Stimulated activated CD8-positive, alpha-beta memory T cell treated with anti-CD3 and anti-CD28 coated beads, Interleukin-4, amount 100 ng/mL, for 24 hours (primary cell): ENCODE results near the gene UNC93B1.

Experiments
- DNase-seq: peaks from one replicate; pipeline ENCODE4 v3.0.0-alpha.2; 2020; ENCODE audit warnings: low read depth

UNC93B1 gene, protein sequence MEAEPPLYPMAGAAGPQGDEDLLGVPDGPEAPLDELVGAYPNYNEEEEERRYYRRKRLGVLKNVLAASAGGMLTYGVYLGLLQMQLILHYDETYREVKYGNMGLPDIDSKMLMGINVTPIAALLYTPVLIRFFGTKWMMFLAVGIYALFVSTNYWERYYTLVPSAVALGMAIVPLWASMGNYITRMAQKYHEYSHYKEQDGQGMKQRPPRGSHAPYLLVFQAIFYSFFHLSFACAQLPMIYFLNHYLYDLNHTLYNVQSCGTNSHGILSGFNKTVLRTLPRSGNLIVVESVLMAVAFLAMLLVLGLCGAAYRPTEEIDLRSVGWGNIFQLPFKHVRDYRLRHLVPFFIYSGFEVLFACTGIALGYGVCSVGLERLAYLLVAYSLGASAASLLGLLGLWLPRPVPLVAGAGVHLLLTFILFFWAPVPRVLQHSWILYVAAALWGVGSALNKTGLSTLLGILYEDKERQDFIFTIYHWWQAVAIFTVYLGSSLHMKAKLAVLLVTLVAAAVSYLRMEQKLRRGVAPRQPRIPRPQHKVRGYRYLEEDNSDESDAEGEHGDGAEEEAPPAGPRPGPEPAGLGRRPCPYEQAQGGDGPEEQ

DNA sequence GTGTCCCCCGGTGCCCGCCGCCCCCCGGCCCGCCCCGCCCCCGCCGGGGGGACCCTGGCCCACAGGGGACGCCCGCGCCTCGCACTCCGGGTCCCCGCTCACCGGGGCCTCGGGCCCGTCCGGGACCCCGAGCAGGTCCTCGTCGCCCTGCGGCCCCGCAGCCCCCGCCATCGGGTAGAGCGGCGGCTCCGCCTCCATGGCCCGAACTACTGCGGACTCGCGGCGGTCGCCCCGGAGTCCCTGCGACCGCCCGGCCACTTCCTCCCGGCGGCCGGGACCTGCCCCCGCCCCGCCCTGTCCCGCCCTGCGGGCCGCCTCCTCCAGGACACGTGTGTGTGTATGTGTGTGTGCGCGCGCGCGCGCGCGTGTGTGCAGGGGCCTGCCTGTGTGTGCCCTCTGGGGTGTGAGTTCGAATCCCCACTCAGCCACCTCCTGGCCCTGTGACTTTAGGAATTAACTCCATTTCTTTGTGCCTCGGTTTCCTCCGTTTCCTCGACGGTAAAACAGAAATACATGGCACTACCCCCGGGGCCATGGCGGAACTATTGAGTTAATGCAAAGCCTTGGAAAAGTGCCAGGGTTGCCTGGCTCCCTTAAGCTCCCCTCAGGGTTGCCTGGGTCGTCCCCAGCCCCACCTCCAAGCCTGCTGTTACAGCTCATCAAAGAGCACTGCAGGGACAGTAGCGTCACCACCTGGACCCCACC is at the start of gene UNC93B1:
Gene UNC93B1, minus strand, starts transcription at position 252 of the 705 bp plus-strand sequence. Its CDS starts 54 bp downstream, at position 198.
- peak; percentile 72 for DNase-seq

DNA sequence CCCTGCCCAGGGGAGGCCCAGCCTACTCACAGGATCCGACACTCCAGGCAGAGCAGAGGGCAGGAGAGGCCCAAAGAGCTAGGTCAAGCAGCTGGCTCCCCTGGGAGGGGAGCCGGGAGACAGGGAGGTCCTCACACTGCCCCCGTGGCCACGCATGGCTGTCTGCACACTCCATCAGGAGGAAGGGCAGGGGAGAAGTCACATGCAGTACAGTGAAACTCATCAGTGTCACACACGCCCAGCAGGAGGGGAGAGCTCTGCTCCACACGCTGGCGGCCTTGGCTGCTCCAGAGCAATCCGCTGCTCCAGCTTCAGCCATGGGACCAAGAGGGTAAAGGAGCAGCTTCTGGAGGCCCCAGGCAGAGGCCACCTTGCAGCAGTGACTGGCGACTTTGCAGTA is 49.2 kb upstream of the UNC93B1 start:
- DNase-seq, result no peak

DNA sequence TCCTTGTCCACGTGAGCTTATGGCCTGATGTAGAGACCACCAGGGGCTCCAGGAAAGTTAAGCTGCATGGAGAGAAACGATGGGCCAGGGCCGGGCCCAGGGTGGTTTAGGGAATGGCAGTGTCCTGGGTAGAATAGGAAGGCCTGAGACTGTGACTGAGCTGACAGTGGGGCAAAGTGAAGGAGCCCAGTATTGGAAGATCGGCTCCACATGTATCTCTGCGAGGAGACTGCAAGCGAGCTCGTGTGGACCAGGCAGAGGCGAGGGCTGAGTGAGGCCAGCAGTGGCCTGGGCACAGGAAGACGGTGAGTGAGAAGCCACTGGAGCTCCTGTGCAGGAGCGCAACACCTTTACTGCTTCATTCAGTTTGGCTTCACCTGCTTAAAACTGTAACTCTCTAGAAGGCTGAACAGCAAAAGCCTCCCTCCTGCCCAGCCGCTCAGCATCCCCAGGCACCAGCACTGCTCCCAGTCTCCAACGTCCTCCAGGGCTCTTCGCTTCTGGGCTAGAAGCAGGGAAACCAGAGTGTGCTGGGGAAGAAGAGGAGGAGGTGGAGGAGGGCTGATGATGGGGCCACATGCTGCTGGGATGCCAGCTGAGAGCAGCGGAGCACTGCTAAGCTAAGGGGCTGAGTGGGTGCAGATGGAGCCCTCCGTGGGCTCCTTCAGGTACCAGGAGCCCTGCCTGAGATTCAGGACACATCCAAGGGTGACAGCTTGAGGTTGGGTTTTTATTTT is 48.4 kb upstream of the UNC93B1 start:
- DNase-seq, result no peak

DNA sequence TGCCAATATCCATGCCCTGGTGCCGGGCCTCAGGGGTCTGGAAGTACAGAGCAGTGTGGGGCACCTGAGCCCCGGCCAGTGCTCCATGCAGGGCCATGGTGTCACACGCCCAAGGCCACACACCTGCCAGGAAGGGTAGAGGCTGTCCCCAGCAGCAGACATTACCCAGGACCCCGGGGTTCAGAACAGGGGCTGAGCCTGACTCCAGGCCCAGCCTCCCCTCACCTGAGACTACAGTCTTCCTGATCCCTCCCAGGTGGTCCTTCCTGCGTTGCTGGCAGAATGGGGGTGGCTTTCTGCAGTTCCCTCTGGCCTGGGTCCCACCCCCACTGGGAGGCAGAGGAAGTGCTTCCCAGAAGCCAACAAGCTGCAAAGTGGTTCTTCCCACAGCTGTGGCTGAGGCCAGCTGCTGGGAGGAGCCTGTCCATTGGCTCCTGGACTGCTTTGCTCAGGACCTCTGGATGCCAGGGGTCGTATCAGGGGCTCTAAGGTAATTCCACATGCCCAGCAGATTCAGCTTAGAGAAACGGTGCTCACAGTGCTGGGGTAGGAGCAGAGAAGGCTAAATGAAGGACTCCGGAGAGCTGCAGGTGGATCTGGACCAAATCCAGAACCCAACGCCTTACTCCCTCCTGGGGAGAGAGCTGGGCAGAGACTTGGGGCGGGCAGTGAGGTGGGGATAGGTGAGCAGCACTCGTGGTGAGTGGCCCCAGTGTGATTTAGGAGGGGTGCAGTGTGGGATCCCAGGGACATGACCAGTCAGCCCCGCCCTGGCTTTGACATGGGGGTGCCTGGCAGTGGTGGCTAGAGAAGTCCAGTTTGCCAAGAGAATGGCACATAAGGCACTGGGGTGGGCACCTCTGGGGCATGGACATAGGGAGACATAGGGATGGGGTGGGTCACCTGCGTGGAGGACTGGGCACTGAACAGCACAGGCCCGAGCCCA is 47.6 kb upstream of the UNC93B1 start:
- DNase-seq, result no peak

DNA sequence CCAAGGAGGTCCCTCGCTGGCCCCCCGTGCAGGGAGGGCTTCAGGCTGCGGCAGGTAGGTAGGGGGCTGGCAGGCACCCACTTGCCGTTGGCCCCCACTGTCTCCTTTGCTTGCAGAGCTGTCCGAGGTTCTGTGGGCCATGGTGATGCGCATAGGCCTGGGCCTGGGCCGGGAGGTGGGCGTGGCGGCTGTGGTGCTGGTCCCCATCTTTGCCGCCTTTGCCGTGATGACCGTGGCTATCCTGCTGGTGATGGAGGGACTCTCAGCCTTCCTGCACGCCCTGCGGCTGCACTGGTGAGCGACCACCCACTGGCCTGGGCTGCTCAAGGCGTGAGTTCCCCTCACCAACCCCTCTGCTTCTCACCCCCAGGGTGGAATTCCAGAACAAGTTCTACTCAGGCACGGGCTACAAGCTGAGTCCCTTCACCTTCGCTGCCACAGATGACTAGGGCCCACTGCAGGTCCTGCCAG is 46.5 kb upstream of the UNC93B1 start:
- no peak for DNase-seq

DNA sequence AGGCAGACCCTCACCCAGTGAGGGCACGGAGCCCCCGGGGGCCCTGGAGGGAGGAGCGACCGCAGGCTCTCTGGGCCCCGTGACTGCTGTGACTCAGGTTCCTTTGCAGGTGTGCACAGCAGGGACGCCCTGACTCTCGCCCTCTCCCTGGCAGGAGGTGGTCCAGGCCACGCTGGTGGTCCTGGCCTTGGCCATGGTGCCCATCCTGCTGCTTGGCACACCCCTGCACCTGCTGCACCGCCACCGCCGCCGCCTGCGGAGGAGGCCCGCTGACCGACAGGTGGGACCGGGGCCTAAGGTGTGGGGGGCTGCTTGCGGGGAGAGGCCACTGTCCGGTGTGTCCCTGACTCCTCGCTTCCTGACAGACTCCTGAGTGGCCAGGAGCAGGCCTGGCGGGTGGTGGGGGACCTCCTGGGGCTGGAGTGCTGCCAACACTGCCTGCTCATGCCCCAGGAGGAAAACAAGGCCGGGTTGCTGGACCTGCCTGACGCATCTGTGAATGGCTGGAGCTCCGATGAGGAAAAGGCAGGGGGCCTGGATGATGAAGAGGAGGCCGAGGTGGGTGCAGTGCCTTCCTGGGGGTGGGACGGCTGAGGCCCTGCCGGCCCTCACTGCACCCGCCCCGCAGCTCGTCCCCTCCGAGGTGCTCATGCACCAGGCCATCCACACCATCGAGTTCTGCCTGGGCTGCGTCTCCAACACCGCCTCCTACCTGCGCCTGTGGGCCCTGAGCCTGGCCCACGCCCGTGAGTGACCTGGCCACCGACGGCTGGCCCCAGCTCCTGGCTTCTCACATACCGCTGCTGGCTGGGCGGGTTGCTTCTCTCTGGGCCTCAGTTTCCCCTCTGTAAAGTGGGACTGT is 45.8 kb upstream of the UNC93B1 start:
- no peak for DNase-seq

DNA sequence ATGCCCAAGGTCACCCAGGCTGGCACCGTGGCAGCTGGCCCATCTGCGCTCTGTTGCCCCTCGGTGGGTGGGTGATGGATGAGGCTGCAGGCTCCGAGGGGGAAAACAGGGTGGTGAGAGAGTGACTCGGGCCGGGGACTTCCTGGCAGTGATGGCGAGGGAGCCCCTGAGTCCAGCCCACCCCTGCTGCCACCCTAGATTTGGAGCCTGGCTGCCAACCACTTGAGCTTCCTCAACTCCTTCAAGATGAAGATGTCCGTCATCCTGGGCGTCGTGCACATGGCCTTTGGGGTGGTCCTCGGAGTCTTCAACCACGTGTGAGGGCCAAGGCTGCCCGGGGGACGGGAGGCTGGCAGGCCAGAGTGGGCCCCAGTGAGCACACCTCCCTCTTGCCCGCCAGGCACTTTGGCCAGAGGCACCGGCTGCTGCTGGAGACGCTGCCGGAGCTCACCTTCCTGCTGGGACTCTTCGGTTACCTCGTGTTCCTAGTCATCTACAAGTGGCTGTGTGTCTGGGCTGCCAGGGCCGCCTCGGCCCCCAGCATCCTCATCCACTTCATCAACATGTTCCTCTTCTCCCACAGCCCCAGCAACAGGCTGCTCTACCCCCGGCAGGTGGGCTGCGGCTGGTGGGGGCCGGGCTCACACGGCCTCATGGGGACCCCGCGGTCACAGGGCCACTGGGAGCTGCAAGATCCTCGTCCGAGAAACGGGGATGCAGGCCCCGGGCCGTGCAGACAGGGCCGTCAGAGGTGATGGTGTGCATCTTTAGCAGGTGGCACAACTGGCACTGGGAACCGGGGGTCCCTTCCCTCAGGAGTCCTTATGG is 45.0 kb upstream of the UNC93B1 start:
- DNase-seq, result no peak

DNA sequence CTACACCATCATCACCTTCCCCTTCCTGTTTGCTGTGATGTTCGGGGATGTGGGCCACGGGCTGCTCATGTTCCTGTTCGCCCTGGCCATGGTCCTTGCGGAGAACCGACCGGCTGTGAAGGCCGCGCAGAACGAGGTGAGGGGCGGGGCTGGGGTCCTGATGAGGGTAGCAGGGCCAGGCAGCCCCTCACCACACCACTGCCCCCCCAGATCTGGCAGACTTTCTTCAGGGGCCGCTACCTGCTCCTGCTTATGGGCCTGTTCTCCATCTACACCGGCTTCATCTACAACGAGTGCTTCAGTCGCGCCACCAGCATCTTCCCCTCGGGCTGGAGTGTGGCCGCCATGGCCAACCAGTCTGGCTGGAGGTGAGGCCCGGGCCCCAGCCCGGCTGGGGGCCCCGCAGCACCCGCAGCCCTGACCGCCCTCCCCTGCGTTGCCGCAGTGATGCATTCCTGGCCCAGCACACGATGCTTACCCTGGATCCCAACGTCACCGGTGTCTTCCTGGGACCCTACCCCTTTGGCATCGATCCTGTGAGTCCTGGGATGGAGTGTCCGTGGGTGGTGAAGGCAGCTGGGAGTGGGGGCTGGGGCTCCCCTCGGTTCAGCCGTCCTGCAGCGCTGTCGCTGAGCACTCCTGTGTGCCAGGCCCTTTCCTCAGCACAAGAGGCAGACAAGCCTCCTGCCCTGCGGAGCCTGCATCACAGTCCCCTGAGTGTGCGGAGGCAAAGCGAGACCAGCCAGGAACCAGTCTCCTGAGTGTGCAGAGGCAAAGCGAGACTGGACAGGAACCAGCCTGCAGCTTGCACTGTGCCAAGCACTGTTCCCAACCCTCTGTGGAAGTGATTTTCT is 43.8 kb upstream of the UNC93B1 start:
- DNase-seq, result no peak

DNA sequence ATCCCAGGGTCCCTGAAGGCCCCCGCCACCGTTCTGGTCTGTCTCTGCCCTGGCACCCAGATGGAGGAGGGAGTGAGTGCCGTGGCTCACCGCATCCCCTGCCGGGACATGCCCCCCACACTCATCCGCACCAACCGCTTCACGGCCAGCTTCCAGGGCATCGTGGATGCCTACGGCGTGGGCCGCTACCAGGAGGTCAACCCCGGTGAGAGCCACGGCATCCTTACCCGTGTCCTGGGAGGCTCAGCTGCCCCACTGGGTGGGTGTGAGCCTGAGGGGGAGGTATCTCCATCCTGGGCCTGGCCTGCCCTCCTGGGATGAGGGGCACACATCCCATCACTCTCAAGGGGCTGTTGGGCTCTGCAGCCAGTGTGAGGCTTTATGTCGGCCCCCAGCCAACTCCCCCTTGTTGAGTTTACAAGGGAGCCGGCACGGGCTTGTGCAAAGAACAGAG is 41.0 kb upstream of the UNC93B1 start:
- DNase-seq, result no peak

DNA sequence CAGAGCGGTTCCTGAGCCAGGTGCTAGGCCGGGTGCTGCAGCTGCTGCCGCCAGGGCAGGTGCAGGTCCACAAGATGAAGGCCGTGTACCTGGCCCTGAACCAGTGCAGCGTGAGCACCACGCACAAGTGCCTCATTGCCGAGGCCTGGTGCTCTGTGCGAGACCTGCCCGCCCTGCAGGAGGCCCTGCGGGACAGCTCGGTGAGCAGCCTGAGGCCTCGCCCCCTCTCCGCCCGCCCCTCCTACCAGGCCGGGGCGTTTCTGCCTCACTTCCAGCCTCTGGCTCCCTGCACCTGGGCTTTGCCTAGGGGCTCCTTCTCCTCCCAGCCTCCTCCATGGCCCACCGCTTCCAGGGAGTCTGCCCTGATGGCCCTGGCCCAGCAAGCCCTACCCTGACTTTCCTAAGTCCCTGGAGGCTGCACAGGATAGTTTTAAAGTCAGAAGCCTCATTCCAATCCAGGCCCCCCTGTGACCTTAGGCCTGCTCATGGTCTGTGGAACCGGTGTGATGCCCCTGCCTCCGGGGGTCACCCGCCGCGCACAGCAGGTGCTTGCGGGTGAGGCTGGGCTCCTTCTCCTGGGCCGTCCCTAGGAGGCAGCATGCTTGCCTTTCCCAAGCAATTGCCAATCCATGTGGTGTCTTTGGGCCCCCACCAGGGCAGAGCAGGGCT is 40.4 kb upstream of the UNC93B1 start:
- no peak for DNase-seq

DNA sequence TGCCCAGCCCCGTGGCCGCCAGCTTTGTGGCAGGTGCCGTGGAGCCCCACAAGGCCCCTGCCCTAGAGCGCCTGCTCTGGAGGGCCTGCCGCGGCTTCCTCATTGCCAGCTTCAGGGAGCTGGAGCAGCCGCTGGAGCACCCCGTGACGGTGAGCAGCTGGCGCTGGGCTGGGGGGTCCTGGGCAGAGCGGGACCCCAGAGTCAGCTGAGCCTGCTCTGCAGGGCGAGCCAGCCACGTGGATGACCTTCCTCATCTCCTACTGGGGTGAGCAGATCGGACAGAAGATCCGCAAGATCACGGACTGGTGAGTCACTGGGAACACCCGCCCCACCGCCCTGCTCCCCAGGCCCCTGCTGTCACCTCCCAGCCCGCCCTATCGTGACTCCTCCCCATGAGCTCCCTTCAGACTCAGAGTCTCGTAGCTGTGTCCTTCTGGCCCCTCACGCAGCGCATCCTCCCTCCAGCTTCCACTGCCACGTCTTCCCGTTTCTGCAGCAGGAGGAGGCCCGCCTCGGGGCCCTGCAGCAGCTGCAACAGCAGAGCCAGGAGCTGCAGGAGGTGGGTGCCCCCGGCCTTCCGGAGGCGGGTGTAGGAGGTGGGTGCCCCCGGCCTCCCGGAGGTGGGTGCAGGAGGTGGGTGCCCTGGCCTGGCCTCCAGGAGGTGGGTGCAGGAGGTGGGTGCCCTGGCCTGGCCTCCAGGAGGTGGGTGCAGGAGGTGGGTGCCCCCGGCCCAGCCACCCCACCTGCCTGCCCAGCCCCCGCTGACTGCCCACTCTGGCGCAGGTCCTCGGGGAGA is 39.6 kb upstream of the UNC93B1 start:
- DNase-seq, result no peak

DNA sequence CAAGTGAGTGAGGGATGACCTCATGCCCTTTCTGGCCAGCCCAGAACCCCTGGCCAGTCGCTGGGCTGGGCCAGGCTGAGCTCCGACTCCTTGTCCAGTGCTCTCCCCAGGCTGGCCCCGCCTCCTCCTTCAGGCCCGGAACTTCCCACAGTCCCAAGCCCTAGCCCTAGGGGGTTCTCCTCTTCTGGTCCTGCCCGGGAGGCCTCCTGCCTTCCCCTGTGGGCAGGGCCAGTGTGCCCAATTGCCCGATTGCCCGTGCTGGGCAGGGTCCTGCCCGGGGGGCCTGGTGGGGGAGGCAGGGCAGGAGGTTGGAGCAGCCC is 39.1 kb upstream of the UNC93B1 start:
- no peak for DNase-seq

DNA sequence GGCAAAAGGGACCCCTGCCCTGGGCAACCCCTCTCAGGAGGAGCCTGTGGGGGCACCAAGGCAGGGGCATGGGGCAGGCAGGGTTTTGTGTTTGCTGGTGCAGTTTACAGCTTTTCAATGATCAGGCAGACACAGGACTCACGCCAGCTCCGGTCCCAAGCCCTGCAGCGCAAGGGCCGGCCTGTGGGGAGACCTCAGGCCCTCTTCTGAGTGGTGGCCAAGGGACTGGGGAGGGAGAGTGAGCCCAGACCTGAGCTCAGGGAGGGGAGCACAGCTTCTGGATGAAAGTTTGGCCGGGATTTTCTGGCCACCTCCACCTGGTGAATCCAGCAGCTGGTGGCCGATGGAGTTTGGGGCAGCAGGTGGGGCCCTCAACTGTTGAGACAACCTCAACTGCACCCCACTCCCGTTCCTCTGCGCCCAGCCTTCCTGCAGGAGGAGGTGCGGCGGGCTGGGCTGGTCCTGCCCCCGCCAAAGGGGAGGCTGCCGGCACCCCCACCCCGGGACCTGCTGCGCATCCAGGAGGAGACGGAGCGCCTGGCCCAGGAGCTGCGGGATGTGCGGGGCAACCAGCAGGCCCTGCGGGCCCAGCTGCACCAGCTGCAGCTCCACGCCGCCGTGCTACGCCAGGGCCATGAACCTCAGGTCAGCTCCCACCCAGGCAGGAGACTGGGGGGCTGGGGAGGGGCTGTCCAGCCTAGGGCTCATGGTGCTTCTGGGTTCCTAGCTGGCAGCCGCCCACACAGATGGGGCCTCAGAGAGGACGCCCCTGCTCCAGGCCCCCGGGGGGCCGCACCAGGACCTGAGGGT is 38.5 kb upstream of the UNC93B1 start:
- DNase-seq, result no peak

DNA sequence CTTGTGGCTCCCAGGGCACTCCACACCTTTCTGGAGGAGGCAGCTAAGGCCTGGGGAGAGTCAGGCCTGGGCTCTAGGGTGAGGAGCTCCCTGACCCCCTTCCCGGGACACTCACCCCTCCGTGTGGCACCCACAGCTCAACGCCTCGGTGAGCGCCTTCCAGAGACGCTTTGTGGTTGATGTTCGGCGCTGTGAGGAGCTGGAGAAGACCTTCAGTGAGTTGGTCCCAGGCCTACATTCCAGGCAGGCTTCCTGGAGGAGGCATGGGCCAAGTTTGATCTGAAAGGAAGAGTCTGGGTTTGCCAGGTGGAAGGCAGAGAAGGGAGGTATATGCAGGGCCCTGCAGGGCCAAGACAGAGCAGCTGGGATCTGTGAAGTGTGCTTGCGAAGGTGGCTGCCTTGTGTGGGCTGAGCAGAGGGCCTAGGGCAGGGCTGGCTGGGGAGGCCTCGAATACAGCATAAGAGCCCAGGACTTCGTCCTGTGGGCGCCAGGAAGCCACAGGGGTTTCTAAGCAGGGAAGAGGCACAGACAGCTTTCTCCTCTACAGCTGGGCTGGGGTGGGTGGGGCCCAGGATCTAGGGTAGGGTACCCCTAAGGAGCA is 37.8 kb upstream of the UNC93B1 start:
- DNase-seq, result no peak

DNA sequence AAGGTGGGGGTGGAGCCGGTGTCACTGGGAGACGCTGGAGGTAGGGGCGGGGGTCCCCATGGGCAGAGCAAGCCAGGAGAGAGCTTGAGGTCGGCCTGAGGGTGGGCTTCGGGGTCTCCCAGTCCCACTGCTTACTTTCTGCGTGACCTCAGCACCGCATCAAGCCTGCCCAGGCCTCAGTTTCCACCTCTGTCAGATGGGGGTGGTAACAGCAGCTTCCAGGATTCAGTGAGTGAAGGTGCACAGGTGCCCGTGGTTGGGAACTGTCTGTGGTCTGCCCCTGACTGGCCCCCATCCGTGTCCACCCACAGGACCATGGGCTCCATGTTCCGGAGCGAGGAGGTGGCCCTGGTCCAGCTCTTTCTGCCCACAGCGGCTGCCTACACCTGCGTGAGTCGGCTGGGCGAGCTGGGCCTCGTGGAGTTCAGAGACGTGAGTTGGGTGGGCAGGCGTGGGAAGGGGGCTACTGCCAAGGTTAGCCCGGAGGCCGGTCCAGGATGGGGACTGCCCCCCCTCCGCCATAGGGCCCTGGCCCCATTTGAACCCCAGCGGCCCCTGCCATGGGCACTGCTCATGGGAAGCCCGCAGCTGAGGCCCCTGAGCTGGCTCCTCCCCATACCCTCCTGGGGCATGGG is 37.2 kb upstream of the UNC93B1 start:
- DNase-seq, result no peak
